Left renal cortex interstitium (tissue), 4 donors: ENCODE results near the gene ANXA8L1. TPM values are rescaled to one million over a fixed set of nuclear protein-coding genes. Genes with fewer than 3 reads are reported as not detected.
"Not testable (repeated sequence)": the region's sequence is repeated elsewhere in the genome, so short reads cannot be mapped to it uniquely, and the experiment has no call there.

Source experiments
- DNase-seq, 4 donors: peaks; one replicate each; pipeline ENCODE4 v3.0.0-alpha.2; 2013; ENCODE audit warnings: low read depth in 4 of 4, low spot score in 2 of 4, missing footprints in 1 of 4
- polyA plus RNA-seq, 4 donors: library from polyadenylated mRNA; unstranded; fragments of 120-200 nt; gene quantifications; one replicate each; pipeline ENCODE4 v1.2.1, GENCODE V29; 2013; ENCODE audit not compliant: insufficient read length in 4 of 4

ANXA8L1 gene
- polyA plus RNA-seq, 4 donors = 0.28 to 0.43 TPM; not detected in 2

GRCh38 chr10:46396441-46397279 lies 21.1 kb downstream of the ANXA8L1 start:
- DNase-seq = not testable (repeated sequence)

GRCh38 chr10:46397767-46398166 lies 22.2 kb downstream of the ANXA8L1 start:
- DNase-seq = not testable (repeated sequence)

- DNase-seq = peak in 2 of 4 donors; percentile 0 to 1
Measured at GRCh38 chr10:46398212-46398886, 22.8 kb downstream of the ANXA8L1 start.

GRCh38 chr10:46409556-46409955 lies 34.0 kb downstream of the ANXA8L1 start:
- DNase-seq = not testable (repeated sequence)

GRCh38 chr10:46411123-46411522 lies 35.5 kb downstream of the ANXA8L1 start:
- not testable (repeated sequence) for DNase-seq

- DNase-seq = not testable (repeated sequence)
Measured at GRCh38 chr10:46412665-46413064, 37.1 kb downstream of the ANXA8L1 start.

GRCh38 chr10:46415291-46415690 lies 39.7 kb downstream of the ANXA8L1 start:
- DNase-seq = not testable (repeated sequence)

GRCh38 chr10:46418283-46418682 lies 42.7 kb downstream of the ANXA8L1 start:
- not testable (repeated sequence) for DNase-seq

- DNase-seq = not testable (repeated sequence)
Measured at GRCh38 chr10:46419570-46420379, 44.2 kb downstream of the ANXA8L1 start.

- DNase-seq = not testable (repeated sequence)
Measured at GRCh38 chr10:46423550-46423949, 48.0 kb downstream of the ANXA8L1 start.

GRCh38 chr10:46440942-46441341 lies 65.4 kb downstream of the ANXA8L1 start:
- not testable (repeated sequence) for DNase-seq

Other genes with a start within 250 kb of the ANXA8L1 start
- gene ANTXRL, start 88.8 kb upstream of the ANXA8L1 start, polyA plus RNA-seq = not detected
- not detected for gene NPY4R, start 90.2 kb downstream of the ANXA8L1 start, polyA plus RNA-seq
- 1 to 10 TPM; 4.4 to 6.6 (median 5.7) TPM for gene GPRIN2, start 180.9 kb downstream of the ANXA8L1 start, polyA plus RNA-seq
- gene SYT15, start 203.4 kb downstream of the ANXA8L1 start, polyA plus RNA-seq = 10 to 100 TPM in 2 of 4 donors, 1 to 10 TPM in 2; 6.1 to 16.1 (median 9.2) TPM